ENCODE data around the gene GRXCR1. TPM values are rescaled to one million over a fixed set of nuclear protein-coding genes. Genes with fewer than 3 reads are reported as not detected.

Gene GRXCR1
- total RNA-seq, 1 experiment from 2014 or later = not detected

DNA sequence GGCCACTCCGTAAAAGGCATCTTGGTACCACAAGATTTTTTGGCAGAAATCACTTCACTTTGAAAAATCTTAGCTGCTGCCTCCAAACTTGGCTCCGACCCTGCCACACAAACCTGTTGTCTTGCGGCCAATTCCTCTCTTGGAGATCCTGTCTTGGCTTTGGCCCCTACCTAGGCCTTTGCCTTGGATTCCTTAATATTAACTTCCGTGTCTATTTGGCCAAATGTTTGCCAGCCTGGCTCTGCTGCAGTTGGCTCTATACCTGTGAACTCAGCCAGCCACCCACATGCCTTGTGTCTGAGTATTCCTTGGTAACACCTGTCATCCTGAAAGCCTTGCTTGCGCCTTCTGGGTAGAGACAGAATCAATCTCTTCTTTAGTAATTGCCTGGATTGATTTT is 12.5 kb downstream of the GRXCR1 start:
- Mint-ChIP-seq H3K36me3 (ENCODE audit: insufficient read depth, unreplicated experiment) (no peaks in the 10 kb centered on the region), H3K9me3 (ENCODE audit: unreplicated experiment) (no peaks in the 10 kb centered on the region), H3K4me3 (ENCODE audit: unreplicated experiment) (no peak overlapping the region), H3K27me3 (ENCODE audit: insufficient read depth, unreplicated experiment) (no peaks in the 10 kb centered on the region), H3K27ac (ENCODE audit: low read depth, unreplicated experiment) (no peak overlapping the region), H3K4me1 (ENCODE audit: insufficient read depth, unreplicated experiment) (peaks cover 9% of the 10 kb centered on the region)
- BruUV-seq (replicated peaks) = no TSS peak
- TF ChIP-seq, protein P1, sequence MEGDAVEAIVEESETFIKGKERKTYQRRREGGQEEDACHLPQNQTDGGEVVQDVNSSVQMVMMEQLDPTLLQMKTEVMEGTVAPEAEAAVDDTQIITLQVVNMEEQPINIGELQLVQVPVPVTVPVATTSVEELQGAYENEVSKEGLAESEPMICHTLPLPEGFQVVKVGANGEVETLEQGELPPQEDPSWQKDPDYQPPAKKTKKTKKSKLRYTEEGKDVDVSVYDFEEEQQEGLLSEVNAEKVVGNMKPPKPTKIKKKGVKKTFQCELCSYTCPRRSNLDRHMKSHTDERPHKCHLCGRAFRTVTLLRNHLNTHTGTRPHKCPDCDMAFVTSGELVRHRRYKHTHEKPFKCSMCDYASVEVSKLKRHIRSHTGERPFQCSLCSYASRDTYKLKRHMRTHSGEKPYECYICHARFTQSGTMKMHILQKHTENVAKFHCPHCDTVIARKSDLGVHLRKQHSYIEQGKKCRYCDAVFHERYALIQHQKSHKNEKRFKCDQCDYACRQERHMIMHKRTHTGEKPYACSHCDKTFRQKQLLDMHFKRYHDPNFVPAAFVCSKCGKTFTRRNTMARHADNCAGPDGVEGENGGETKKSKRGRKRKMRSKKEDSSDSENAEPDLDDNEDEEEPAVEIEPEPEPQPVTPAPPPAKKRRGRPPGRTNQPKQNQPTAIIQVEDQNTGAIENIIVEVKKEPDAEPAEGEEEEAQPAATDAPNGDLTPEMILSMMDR (IDR thresholded peaks at IDR 0.05; ENCODE audit: unreplicated experiment) = no peak
- no peak for DNase-seq (ENCODE audit: unreplicated experiment)
- POLR2A ChIA-PET = interaction anchor here (0.8 kb wide), 1 partner anchor 1779 kb away, joined by 3 read pairs; no protein-coding TSS in a partner anchor
- intact Hi-C loops (cut with micrococcal nuclease) = no loop called here
- CTCF ChIA-PET = no interaction called here

DNA sequence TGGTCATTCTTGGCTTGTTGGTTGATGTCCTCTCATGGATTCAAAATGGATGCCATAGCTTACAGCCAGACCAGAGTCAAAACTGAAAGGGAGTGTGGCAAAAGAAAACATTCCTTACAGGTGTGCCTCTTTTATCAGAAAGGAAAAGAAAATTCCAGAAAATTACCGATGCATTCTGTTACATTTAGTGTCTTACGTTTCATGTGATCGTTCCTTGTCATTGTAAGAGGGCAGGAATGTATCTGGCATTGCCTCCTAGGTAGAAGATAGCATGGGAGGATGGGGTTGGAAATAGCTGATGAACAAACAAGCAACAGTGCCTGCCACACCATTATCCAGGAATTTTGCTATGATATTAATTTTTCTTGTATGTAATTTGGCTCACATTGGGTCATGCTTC is 13.1 kb downstream of the GRXCR1 start:
- Mint-ChIP-seq H3K27me3 (ENCODE audit: insufficient read depth, unreplicated experiment) (no peaks in the 10 kb centered on the region), H3K4me1 (ENCODE audit: insufficient read depth, unreplicated experiment) (peaks cover 9% of the 10 kb centered on the region), H3K4me3 (ENCODE audit: unreplicated experiment) (no peak overlapping the region), H3K36me3 (ENCODE audit: insufficient read depth, unreplicated experiment) (no peaks in the 10 kb centered on the region), H3K9me3 (ENCODE audit: unreplicated experiment) (no peaks in the 10 kb centered on the region), H3K27ac (ENCODE audit: low read depth, unreplicated experiment) (no peak overlapping the region)
- BruUV-seq (replicated peaks) = no TSS peak
- TF ChIP-seq, protein P1 (IDR thresholded peaks at IDR 0.05; ENCODE audit: unreplicated experiment) = no peak
- intact Hi-C loops (cut with micrococcal nuclease) = no loop called here
- no peak for DNase-seq (ENCODE audit: unreplicated experiment)
- CTCF ChIA-PET = interaction anchor here (1.0 kb wide), 2 partner anchors 60 to 61 kb away, joined by 3 read pairs; no protein-coding TSS in a partner anchor
- POLR2A ChIA-PET = interaction anchor here (0.8 kb wide), 1 partner anchor 1780 kb away, joined by 3 read pairs; no protein-coding TSS in a partner anchor

DNA sequence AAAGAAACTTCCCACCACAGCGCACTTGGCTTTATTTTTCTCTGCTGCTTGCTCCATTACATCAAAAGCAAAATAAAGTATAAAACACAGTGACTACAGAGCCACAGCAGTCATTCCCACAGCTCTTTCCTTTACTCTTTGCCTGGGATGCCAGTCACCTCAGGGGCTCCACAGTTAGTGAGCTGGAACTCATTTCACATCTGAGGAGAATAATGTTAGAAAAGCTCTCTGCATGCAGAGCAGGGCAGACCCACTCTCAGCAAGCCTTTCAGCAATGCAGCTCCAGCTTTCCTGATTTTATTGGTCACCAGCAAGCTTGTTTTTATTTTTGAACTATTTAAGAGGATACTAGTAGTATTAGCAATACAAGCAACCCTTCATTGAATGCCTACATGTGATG is 13.8 kb downstream of the GRXCR1 start:
- Mint-ChIP-seq H3K27ac (ENCODE audit: low read depth, unreplicated experiment) (peak overlapping the region; percentile 51), H3K9me3 (ENCODE audit: unreplicated experiment) (no peaks in the 10 kb centered on the region), H3K36me3 (ENCODE audit: insufficient read depth, unreplicated experiment) (no peaks in the 10 kb centered on the region), H3K4me1 (ENCODE audit: insufficient read depth, unreplicated experiment) (peaks cover 9% of the 10 kb centered on the region), H3K4me3 (ENCODE audit: unreplicated experiment) (peak overlapping the region; percentile 58), H3K27me3 (ENCODE audit: insufficient read depth, unreplicated experiment) (no peaks in the 10 kb centered on the region)
- no TSS peak for BruUV-seq (replicated peaks)
- ChIA-PET CTCF (interaction anchor here (0.6 to 1.0 kb wide), 4 partner anchors 17 to 214 kb away, joined by 3 read pairs; no protein-coding TSS in a partner anchor), POLR2A (interaction anchor here (0.6 to 0.8 kb wide), 2 partner anchors 9 to 390 kb away, joined by 3 read pairs; no protein-coding TSS in a partner anchor)
- DNase-seq (ENCODE audit: unreplicated experiment) = no peak
- intact Hi-C loops (cut with micrococcal nuclease) = no loop called here
- TF ChIP-seq, protein P1 (IDR thresholded peaks at IDR 0.05; ENCODE audit: unreplicated experiment) = no peak

DNA sequence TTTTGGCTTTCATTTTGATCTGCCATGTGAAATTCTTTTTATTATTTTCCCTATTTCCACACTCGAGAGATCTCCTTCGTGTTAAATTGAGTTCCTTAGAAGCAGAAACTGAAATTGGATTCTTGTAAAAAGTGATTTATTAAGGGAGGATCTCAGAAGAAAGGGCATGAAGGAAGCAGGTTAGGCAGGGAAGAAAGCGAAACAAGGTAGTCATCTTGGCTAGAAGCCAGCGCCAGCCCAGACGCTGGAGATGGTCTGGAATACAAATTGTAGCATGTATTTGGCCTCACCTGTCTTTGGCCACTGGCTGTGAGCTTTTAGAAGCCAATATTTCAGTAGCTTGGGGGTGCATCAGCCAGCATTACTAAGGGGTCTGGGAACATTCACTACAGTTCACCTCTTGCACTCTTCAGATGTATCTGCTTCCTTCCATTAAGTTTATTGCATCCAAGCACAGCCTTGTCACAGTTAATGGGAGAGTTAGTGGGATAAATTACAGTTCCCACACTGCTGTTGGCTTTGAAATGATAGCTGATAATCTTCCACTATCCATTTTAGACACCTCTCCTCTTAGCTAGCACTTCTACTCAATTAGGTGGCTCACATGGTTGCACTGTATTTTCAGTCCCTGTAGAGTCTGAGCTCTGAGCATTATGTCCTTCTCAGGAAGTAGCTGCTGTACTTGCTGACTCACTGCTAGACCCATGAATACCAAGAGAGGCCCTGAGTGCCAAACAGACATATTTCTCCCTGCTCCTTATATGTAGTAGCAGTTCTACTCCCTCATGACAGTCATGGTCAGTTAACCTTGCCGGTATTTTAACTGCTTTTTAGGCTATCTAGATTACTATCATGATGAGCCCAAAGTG is 14.6 kb downstream of the GRXCR1 start:
- Mint-ChIP-seq H3K4me1 (ENCODE audit: insufficient read depth, unreplicated experiment) (peaks cover 9% of the 10 kb centered on the region), H3K9me3 (ENCODE audit: unreplicated experiment) (no peaks in the 10 kb centered on the region), H3K27ac (ENCODE audit: low read depth, unreplicated experiment) (peak overlapping the region; percentile 51), H3K36me3 (ENCODE audit: insufficient read depth, unreplicated experiment) (no peaks in the 10 kb centered on the region), H3K27me3 (ENCODE audit: insufficient read depth, unreplicated experiment) (no peaks in the 10 kb centered on the region), H3K4me3 (ENCODE audit: unreplicated experiment) (peak overlapping the region; percentile 58)
- DNase-seq (ENCODE audit: unreplicated experiment) = peak; percentile 71
- BruUV-seq (replicated peaks) = no TSS peak
- CTCF ChIA-PET = interaction anchor here (0.5 to 1.1 kb wide), 7 partner anchors 16 to 1694 kb away, joined by 3 to 4 read pairs (median 3); no protein-coding TSS in a partner anchor
- intact Hi-C loops (cut with micrococcal nuclease) = no loop called here
- POLR2A ChIA-PET = interaction anchor here (0.6 to 0.8 kb wide), 2 partner anchors 8 to 391 kb away, joined by 3 read pairs; no protein-coding TSS in a partner anchor
- TF ChIP-seq, protein P1 (IDR thresholded peaks at IDR 0.05; ENCODE audit: unreplicated experiment) = no peak
